NCI-H510A (cell line): ENCODE results near the gene TEX11.
"Not testable (repeated sequence)": the region's sequence is repeated elsewhere in the genome, so short reads cannot be mapped to it uniquely, and the experiment has no call there.

Experiments
- DNase-seq: peaks from one replicate; lab custom pipeline; 2025; lab: John Stamatoyannopoulos, UW

The TEX11 gene

GRCh38 chrX:70587158-70587557, 321.4 kb downstream of the TEX11 start:
- DNase-seq = not testable (repeated sequence)

GRCh38 chrX:70577442-70577841, 331.1 kb downstream of the TEX11 start:
- DNase-seq = no peak

GRCh38 chrX:70569922-70570576, 338.5 kb downstream of the TEX11 start:
- not testable (repeated sequence) for DNase-seq

- no peak for DNase-seq
Observed at GRCh38 chrX:70554948-70555347, 353.6 kb downstream of the TEX11 start.

GRCh38 chrX:70554523-70554922, 354.0 kb downstream of the TEX11 start:
- no peak for DNase-seq

GRCh38 chrX:70554081-70554480, 354.4 kb downstream of the TEX11 start:
- DNase-seq = no peak

- no peak for DNase-seq
Observed at GRCh38 chrX:70553516-70553915, 355.0 kb downstream of the TEX11 start.

- DNase-seq = no peak
Observed at GRCh38 chrX:70552130-70552704, 356.3 kb downstream of the TEX11 start.

- DNase-seq = no peak
Observed at GRCh38 chrX:70549429-70549828, 359.1 kb downstream of the TEX11 start.

GRCh38 chrX:70535198-70535597, 373.3 kb downstream of the TEX11 start:
- DNase-seq = no peak

GRCh38 chrX:70527610-70528345, 380.7 kb downstream of the TEX11 start:
- DNase-seq = no peak

- no peak for DNase-seq
Observed at GRCh38 chrX:70527053-70527452, 381.5 kb downstream of the TEX11 start.

- DNase-seq = peak; percentile 64
Observed at GRCh38 chrX:70525733-70526132, 382.8 kb downstream of the TEX11 start.

- not testable (repeated sequence) for DNase-seq
Observed at GRCh38 chrX:70515692-70516091, 392.8 kb downstream of the TEX11 start.

GRCh38 chrX:70515270-70515669, 393.2 kb downstream of the TEX11 start:
- not testable (repeated sequence) for DNase-seq

- no peak for DNase-seq
Observed at GRCh38 chrX:70509078-70509477, 399.4 kb downstream of the TEX11 start.

- DNase-seq = peak; percentile 56
Observed at GRCh38 chrX:70508296-70508911, 400.1 kb downstream of the TEX11 start.

GRCh38 chrX:70505451-70505841, 403.1 kb downstream of the TEX11 start:
- DNase-seq = no peak

- DNase-seq = no peak
Observed at GRCh38 chrX:70504772-70505450, 403.6 kb downstream of the TEX11 start.

GRCh38 chrX:70500826-70501225, 407.7 kb downstream of the TEX11 start:
- no peak for DNase-seq

- no peak for DNase-seq
Observed at GRCh38 chrX:70498129-70498528, 410.4 kb downstream of the TEX11 start.

GRCh38 chrX:70497026-70497425, 411.5 kb downstream of the TEX11 start:
- no peak for DNase-seq
